Sigmoid colon (tissue), 7 donors: ENCODE measurements around the gene ACER2. TPM values are rescaled to one million over a fixed set of nuclear protein-coding genes. Genes with fewer than 3 reads are reported as not detected.
"Not testable (repeated sequence)": the region's sequence is repeated elsewhere in the genome, so short reads cannot be mapped to it uniquely, and the experiment has no call there.

Experiments used
- DNase-seq: peaks from one replicate; pipeline ENCODE4 v3.0.0-alpha.2; 2019
- H3K27ac ChIP-seq, 4 donors: fragments of 200-600 bp; sonication (generic); one replicate each; pipeline ENCODE4 v1.5.1; 2016 to 2019; ENCODE audit warnings: mild to moderate bottlenecking in 1 of 4
- H3K27me3 ChIP-seq, 3 donors: fragments of 200-600 bp; sonication (generic); one replicate each; pipeline ENCODE4 v1.5.1; 2019; ENCODE audit warnings: mild to moderate bottlenecking in 1 of 3
- H3K36me3 ChIP-seq, 4 donors: fragments of 200-600 bp; sonication (generic); one replicate each; pipeline ENCODE4 v1.5.1; 2016 to 2019
- H3K4me1 ChIP-seq, 4 donors: fragments of 200-600 bp; sonication (generic); one replicate each; pipeline ENCODE4 v1.5.1; 2017 to 2019
- H3K4me3 ChIP-seq, 4 donors: fragments of 200-600 bp; sonication (generic); one replicate each; pipeline ENCODE4 v1.5.1; 2017 to 2019; ENCODE audit warnings: mild to moderate bottlenecking in 2 of 4, moderate library complexity in 1 of 4
- H3K9me3 ChIP-seq, 4 donors: fragments of 200-600 bp in 3 of 4; sonication (generic) in 3 of 4; one replicate each; pipeline versions ENCODE4 v1.5.1 to v1.6.1; 2013 to 2019
- EP300 ChIP-seq, 4 donors: sonication (generic); formaldehyde crosslinking; IDR thresholded peaks; one replicate each; pipeline ENCODE4 v1.6.1; 2017; ENCODE audit warnings: antibody characterized with exemption in 4 of 4
- POLR2A ChIP-seq, 2 donors: fragments of 450-650 bp; IDR thresholded peaks; one replicate each; pipeline ENCODE4 v1.6.1; 2016; ENCODE audit warnings: antibody characterized with exemption in 2 of 2, mild to moderate bottlenecking in 2 of 2, moderate library complexity in 2 of 2
- POLR2AphosphoS5 ChIP-seq, 4 donors: sonication (generic); formaldehyde crosslinking; IDR thresholded peaks; one replicate each; pipeline ENCODE4 v1.6.1; 2017; ENCODE audit warnings: antibody characterized with exemption in 4 of 4
- WGBS, 2 donors: extraction: QIAGEN DNeasy Blood & Tissue Kit; methylation state at CpG; one replicate each; pipeline ENCODE4 v1.1.7; 2013; 5-methylcytosine and 5-hydroxymethylcytosine counted together
- intact Hi-C: fragments of 100-400 bp; cut with DNase I; formaldehyde crosslinking; loops from one replicate; pipeline ENCODE4 v1.15.1; 2023
- polyA plus RNA-seq, 3 donors: library from polyadenylated mRNA; stranded (reverse); fragments of 200-250 nt; gene quantifications; one replicate each; pipeline ENCODE4 v1.2.3, GENCODE V29; 2013
- total RNA-seq, 4 donors: library from RNA; depleted of rRNA; stranded (reverse); fragments of >200 nt; gene quantifications; one replicate each; pipeline ENCODE4 v1.1.0, GENCODE V29; 2016
- TF ChIP-seq, protein P1 (sequence below), 4 experiments: fragments of 450-650 bp in 3 of 4; fragments of 200-600 bp in 1 of 4; IDR thresholded peaks; one replicate each; pipeline ENCODE4 v1.5.1; 2016 to 2019; ENCODE audit warnings: antibody characterized with exemption in 4 of 4, mild to moderate bottlenecking in 3 of 4, moderate library complexity in 2 of 4
- donor health status: healthy with polysubstance abuse.
- donor health status: Bipolar disorder and iron deficiency.
- donor health status: healthy.

Gene ACER2
- total and polyA plus RNA-seq, 7 donors, result 1.2 to 4.3 (median 3.1) TPM

DNA sequence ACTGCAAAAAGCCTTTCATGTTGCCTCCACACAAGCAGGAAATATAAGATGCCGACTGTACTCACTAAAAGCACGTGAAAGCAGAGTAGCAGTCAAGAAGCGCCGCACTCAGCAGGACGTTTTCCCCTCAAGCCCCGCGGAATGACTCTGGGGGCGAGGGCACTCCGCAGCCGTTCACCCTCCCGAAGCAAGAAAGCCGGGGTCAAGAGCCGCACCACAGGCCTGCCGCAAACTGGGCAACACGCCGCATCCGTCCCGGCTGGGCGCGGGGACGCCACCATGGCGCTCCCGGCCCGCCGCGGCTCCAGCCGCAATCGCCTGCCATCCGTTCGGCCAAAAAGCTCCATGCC lies 29.1 kb upstream of the ACER2 start:
- Histone ChIP-seq H3K36me3 (peaks cover 19 to 40% (median 29%) of the 10 kb centered on the region in 4 donors), H3K27ac (peak overlapping the region; percentile 87 to 93 (median 90)), H3K4me1 (peaks cover 3 to 30% (median 19%) of the 10 kb centered on the region in 4 donors), H3K9me3 (no peaks in the 10 kb centered on the region), H3K27me3 (no peaks in the 10 kb centered on the region), H3K4me3 (peak overlapping the region; percentile 40 to 67 (median 64))
- intact Hi-C loops, result loop anchor here (1.0 to 10.0 kb wide), 6 partner anchors 29 to 331 kb away; partner anchors contain the start of genes ACER2, DENND4C, HAUS6 and PLIN2
- 0% methylated on average over 30 of the region's 30 CpGs for WGBS, 2 donors
- TF ChIP-seq POLR2AphosphoS5 (IDR thresholded peaks at IDR 0.05), result no peak
- no peak for DNase-seq

DNA sequence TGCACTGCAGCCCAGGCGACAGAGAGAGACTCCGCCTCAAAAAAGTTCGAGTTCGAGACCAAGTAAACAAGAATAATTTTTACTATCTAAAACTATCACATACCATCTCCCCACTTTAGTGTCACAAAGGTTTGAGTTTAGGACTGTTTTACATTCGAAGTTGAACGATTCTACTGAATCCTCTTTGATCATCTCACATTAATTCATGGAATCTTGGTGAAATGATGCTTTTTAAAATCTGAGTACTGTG lies 28.1 kb upstream of the ACER2 start:
- Histone ChIP-seq H3K27me3 (no peaks in the 10 kb centered on the region), H3K27ac (peak overlapping the region; percentile 87 to 93 (median 90)), H3K4me1 (peaks cover 3 to 30% (median 19%) of the 10 kb centered on the region in 4 donors), H3K9me3 (no peaks in the 10 kb centered on the region), H3K4me3 (peak overlapping the region; percentile 40 to 67 (median 64)), H3K36me3 (peaks cover 17 to 29% (median 26%) of the 10 kb centered on the region in 4 donors)
- DNase-seq, result no peak
- TF ChIP-seq POLR2AphosphoS5 (IDR thresholded peaks at IDR 0.05) (no peak), POLR2A (IDR thresholded peaks at IDR 0.05) (no peak), EP300 (IDR thresholded peaks at IDR 0.05) (no peak)
- TF ChIP-seq, protein P1, sequence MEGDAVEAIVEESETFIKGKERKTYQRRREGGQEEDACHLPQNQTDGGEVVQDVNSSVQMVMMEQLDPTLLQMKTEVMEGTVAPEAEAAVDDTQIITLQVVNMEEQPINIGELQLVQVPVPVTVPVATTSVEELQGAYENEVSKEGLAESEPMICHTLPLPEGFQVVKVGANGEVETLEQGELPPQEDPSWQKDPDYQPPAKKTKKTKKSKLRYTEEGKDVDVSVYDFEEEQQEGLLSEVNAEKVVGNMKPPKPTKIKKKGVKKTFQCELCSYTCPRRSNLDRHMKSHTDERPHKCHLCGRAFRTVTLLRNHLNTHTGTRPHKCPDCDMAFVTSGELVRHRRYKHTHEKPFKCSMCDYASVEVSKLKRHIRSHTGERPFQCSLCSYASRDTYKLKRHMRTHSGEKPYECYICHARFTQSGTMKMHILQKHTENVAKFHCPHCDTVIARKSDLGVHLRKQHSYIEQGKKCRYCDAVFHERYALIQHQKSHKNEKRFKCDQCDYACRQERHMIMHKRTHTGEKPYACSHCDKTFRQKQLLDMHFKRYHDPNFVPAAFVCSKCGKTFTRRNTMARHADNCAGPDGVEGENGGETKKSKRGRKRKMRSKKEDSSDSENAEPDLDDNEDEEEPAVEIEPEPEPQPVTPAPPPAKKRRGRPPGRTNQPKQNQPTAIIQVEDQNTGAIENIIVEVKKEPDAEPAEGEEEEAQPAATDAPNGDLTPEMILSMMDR (IDR thresholded peaks at IDR 0.05), result no peak
- WGBS, 2 donors, result 32 to 42% methylated on average over 6 of the region's 6 CpGs
- intact Hi-C loops, result loop anchor here (1.0 to 5.0 kb wide), 5 partner anchors 28 to 332 kb away; partner anchors contain the start of genes ACER2, DENND4C, HAUS6 and RRAGA

DNA sequence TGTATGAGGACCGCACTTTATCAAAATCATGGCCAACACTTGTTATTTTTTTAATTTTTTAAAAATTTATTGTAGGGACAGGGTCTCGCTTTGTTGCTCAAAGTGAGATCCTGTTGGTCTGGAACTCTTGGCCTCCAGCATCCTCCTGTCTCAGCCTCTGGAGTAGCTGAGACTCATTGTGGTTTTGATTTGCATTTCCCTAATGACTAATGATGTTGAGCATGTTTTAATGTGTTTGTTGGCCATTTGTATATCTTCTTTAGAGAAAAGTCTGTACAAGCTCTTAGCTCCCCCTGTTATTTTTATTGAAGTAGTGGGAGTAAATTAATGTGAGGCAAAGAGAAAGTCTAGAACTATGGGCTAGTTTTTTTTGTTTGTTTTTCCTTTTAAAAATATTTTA lies 27.2 kb upstream of the ACER2 start:
- Histone ChIP-seq H3K4me3 (no peak overlapping the region), H3K27me3 (no peaks in the 10 kb centered on the region), H3K9me3 (no peaks in the 10 kb centered on the region), H3K27ac (no peak overlapping the region), H3K4me1 (peaks cover 3 to 30% (median 19%) of the 10 kb centered on the region in 4 donors), H3K36me3 (peaks cover 9 to 20% (median 20%) of the 10 kb centered on the region in 4 donors)
- DNase-seq, result no peak
- WGBS, 2 donors, result 95 to 96% methylated on average over 2 of the region's 2 CpGs
- intact Hi-C loops, result loop anchor here (2.0 to 5.0 kb wide), 4 partner anchors 27 to 333 kb away; partner anchors contain the start of genes ACER2, HAUS6 and RRAGA
- TF ChIP-seq POLR2A (IDR thresholded peaks at IDR 0.05), result no peak
- TF ChIP-seq, protein P1 (IDR thresholded peaks at IDR 0.05), result no peak

DNA sequence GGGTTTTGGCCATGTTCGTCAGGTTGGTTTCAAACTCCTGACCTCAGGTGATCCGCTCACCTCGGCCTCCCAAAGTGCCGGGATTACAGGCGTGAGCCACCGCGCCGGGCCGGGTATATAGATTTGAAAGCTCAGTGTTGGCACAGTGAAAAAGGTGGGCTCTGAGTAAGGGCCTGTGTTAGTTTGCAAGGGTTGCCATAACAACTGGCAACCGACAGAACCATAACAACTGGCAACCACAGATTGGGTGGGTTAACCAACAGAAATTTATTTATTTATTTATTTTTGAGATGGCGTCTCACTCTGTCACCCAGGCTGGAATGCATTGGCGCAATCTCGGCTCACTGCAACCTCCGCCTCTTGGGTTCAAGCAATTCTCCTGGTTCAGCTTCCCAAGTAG lies 23.6 kb upstream of the ACER2 start:
- H3K4me3 ChIP-seq, H3K9me3 ChIP-seq, intact Hi-C loops, DNase-seq, H3K27ac ChIP-seq, H3K36me3 ChIP-seq, H3K27me3 ChIP-seq: not testable (repeated sequence)
- H3K4me1 ChIP-seq, result peaks cover 0 to 19% (median 2%) of the 10 kb centered on the region in 4 donors
- 95 to 98% methylated on average over 14 of the region's 14 CpGs for WGBS, 2 donors

DNA sequence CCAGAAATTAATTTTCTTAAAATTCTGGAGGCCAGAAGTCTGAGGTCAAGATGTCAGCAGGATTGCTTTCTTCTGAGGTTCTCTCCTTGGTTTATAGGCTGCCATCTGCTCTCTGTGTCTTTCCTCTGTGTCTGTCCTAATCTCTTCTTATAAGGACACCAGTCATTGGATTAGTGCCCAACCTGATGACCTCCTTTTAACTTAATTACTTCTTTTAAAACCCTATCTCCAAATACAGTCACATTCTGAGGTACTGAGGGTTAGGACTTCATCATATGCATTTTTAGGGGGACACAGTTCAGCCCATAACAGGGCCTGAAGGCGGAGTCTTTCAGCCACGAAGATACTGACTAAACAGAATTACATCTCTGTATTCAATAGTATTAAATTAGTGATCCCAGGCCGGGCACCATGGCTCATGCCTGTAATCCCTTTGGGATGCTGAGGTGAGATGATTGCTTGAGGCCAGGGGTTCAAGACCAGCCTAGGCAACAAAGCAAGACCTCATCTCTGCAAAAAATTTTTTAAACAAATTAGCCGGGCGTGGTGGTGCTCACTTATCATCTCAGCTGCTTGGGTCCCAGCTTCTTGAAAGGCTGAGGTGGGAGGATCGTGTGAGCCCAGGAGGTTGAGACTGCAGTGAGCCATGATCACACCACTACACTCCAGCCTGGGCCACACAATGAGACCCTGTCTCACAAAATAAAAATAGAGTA lies 22.9 kb upstream of the ACER2 start:
- no peak for DNase-seq
- no peak overlapping the region for H3K4me3 ChIP-seq
- H3K9me3 ChIP-seq, result no peaks in the 10 kb centered on the region
- TF ChIP-seq, protein P1 (IDR thresholded peaks at IDR 0.05), result no peak
- TF ChIP-seq POLR2A (IDR thresholded peaks at IDR 0.05) (no peak), POLR2AphosphoS5 (IDR thresholded peaks at IDR 0.05) (no peak), EP300 (IDR thresholded peaks at IDR 0.05) (no peak)
- 94% methylated on average over 6 of the region's 6 CpGs for WGBS, 2 donors
- H3K27me3 ChIP-seq, result no peaks in the 10 kb centered on the region
- no peak overlapping the region for H3K27ac ChIP-seq
- no peaks in the 10 kb centered on the region for H3K36me3 ChIP-seq
- intact Hi-C loops, result no loop called here
- H3K4me1 ChIP-seq, result peaks cover 0 to 15% (median 2%) of the 10 kb centered on the region in 4 donors
